Eye (tissue), 1 donor: Measurements from ENCODE around the gene AQP9.
"Not testable (repeated sequence)": the region's sequence is repeated elsewhere in the genome, so short reads cannot be mapped to it uniquely, and the experiment has no call there.

Experiments
- DNase-seq: peaks from one replicate; pipeline ENCODE4 v3.0.0-alpha.2; 2015

AQP9 gene, protein sequence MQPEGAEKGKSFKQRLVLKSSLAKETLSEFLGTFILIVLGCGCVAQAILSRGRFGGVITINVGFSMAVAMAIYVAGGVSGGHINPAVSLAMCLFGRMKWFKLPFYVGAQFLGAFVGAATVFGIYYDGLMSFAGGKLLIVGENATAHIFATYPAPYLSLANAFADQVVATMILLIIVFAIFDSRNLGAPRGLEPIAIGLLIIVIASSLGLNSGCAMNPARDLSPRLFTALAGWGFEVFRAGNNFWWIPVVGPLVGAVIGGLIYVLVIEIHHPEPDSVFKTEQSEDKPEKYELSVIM

DNA sequence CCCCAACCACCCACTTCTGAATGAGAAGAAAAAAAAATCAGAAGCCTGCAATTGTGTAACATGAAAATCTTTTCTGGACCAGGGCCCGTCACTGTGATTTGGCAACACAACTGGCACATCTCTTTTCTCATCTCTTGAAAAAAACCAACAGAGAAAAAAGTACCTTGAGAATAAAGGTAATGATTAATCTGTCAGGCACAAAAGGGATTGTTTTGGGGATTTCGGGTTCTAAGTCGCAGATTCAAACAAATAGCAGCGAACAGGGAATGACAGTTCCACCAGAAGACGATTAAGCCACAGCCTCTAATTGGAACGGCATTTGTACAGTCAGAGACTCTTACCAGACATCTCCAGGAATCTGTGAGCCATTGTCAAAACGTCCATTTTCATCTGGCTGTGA, at the start of gene AQP9:
TSS of gene AQP9 (plus strand) at position 276 of the 400 bp plus-strand sequence. CDS start 185 bp downstream, outside the sequence.
- DNase-seq = no peak

DNA sequence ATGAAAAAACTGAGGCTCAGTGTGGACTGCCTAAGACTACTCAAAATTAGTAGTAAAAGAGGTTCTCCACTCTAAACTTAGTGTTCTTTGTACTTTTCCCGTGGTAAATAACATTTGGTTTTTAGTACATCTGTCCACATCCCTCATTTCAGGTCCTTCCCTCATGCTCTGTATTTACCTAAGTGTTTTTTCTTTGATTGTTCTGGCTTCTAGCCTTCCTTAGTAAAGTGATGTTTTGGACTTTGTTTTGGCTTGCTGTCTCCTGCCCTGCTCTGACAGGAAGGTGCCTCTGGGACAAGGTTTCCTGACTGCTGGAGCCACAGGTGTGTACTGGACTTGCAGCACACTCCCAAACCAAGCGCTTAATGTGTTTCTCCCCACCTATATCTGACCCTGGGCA, 42.8 kb upstream of the AQP9 start:
- DNase-seq = no peak

DNA sequence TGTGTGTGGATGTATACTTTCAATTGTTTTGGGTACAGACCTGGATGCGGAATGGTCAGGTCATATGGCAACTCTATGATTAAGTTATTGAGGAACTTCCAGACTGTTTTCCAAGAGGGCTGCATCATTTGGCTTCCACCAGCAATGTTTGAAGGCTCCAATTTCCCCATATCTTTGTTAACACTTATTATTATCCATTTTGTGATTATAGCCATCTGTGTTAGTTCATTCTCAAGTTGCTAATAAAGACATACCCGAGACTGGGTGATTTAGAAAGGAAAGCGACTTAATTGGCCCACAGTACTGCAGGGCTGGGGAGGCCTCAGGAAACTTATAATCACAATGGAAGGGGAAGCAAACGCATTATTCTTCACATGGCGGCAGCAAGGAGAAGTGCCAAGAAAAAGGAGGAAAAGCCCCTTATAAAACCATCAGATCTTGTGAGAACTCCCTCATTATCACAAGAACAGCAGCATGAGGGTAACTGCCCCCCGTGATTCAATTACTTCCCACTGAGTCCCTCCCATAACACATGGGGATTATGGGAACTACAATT, 41.6 kb upstream of the AQP9 start:
- DNase-seq = no peak

DNA sequence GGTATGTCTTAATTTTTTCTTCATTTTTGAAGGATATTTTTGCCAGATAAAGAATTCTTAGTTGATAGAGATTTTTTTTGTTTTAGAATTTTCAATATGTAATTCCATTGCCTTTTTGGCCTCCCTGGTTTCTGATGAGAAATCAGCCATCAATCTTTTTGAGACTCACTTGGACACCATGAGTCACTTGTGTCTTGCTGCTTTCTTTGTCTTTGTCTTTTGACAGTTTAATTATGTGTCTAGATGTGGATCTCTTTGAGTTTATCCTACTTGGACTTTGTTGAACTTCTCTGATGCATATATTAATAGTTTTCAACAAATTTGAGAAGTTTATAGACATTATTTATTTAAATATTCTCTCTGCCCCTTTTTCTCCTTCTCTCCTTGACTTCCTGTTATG, 34.7 kb upstream of the AQP9 start:
- DNase-seq = no peak

DNA sequence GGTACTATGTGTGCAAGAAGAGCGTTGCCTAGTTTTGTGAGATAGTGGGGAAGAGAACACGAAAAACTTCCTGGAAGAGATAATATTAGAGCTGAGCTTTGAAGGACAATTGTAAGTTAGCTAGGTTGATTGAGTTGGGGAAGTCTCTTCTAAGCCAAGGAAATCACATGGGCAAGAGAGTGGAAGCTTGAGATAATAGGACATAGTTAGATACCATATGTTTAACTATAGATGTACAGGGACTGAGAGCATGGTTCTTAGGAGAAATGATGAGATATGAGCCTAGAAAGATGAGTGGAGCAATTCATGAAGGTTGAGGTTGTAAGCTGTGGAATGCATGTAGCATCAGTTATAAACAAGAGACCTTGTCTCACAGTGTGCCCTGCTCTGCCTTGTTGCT, 30.1 kb upstream of the AQP9 start:
- no peak for DNase-seq

DNA sequence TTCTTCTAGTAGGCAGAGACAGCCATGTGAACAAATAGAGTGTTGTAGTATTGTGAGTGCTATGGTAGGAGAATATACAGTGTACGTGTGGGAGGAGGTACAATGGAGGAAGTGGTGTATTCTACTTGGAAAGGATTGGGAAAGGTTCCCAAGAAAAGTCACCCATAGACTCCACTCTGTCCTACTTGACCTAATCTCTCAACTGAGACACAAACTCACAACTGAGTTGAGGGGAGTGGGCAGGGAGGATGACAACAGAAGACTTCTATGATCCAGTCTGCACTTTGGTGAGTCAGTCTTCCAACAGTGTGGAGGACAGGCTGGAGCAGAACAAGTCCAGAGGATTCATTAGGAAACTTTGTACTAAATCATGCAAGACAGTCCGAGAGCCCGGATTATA, 28.8 kb upstream of the AQP9 start:
- DNase-seq = no peak

DNA sequence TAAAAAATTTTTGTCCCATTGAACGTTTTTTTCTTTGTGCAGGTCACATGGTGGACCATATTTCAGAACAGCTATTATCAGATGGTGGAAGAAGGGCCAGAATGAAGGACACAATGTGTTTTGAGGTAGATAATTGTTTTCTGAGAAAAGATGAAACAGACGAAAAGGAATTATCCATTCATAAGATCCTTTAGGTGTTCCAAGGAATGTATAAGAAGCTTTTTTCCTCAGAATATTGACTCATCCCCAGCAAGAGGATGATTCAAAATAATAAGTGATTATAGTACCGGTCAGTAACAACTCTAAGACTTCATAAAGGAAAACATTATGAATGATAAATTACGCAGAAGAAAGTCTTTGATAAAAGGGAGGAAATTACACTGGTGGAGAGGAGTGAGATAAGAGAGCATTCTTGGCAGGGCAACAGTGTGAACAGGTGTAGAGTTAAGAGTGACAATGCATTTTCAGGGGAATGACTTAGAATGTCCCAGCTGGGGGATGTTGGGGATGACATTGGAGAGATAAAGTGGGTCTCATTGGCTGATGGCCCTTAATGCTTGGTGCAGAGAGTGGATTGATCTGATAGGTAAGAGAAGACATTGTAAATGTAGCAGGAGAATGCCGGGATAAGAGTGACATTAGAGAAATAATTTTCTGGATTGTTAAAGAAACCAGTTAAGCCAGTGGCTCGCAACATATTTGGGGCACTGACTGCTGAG, 27.0 kb upstream of the AQP9 start:
- no peak for DNase-seq

DNA sequence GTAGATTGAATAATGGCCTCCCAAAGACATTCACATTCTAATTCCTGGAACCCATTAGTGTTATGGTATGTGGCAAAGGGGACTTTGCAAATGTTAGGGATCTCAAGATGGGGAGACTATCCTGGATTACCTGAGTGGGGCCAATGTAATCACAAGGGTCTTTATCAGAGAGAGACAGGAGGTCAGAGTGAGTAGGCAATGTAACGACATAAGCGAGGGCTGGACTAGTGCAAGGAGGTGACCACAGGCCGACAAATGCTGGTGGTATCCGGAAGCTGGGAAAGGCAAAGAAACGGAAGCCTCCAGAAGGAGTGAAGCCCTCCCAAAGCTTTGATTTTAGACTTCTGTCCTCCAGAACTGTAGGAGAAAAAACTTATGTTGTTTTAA, 26.5 kb upstream of the AQP9 start:
- no peak for DNase-seq

DNA sequence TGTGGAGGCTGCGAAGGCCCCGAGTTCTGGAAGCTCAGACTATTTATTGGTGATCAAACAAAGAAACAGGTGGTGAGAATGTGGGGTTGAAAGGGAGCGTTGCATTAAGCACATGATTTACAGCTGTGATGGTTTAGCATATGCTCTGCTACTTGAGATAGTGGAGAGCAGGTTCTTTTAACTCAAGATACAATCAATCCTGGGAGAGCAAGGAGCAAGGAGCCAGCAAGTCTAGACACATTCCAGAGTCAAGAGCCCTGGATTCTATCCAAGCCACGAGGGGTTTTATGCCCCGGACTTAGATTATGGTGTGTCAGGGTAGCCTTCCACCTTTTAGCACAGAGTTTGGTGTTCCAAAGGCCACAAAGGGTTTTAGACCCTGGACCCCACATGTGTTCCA, 24.8 kb upstream of the AQP9 start:
- DNase-seq = not testable (repeated sequence)

DNA sequence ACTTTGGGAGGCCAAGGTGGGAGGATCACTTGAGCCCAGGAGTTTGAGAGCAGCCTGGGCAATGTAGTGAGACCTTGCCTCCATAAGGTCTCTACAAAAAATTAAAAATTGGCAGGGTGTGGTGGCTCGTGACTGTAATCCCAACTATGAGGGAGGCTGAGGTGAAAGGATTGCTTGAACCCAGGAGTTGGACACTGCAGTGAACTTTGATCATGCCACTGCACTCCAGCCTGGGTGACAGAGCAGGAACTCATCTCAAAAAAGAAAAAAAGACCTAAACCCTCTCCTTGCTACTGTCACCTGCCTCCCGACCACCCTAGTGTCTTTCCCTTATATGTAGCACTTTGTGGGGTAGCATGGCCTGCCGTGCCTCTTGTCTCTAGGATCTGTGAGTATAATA, 23.8 kb upstream of the AQP9 start:
- no peak for DNase-seq

DNA sequence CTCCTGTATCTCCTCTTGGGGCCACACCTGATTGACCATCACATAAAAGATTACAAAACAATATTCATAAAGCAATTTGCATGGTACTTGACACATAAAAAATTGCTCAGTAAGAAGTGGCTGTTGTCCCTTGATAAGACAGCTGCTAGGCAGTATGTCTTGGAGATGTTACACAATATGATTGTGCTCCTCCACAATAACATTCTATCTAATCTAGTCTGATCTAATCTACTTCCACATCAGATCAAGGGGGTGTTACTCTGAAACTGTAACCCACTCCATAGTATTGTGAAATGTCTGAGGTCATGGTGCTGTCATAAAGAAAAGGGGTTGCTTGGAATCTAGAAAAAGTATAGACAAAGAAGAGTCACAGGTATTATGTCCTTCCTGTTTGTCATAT, 23.4 kb upstream of the AQP9 start:
- no peak for DNase-seq

DNA sequence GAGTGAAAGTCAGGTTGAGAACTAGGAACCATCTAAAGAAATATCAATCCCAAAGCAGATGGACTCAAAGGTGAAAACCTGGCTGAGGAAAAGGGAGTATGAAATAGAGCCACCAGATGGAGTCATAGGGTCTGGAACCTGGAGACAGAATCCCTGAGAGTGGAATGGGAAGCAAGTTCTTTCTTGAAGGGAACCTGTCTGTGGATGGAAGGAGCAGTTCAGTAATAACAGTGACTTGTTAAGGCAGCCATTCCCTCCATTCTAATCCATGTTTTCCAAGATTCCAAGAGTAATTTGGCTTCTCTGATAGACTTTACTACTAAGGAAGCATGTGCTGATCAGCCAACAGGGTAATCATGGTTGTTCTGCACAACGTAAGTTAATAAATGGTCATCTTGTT, 22.5 kb upstream of the AQP9 start:
- DNase-seq = no peak

DNA sequence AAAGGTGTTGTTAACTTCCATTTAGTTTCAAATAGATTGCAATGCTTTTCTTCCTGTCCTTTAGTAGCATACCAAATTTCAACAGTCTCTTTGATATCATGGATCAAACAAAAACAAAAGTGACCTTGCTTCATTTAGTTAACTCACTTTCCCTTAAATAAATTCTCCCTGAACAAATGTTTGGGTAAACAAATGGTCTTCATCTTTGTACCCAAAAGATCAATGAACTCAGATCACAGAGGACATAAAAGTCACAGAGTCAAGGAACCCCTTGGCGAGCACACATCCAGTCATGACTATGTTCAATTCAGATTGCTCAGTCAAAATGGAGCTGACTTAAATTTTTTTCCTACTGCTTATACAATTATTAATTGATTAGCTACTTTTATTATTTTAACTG, 20.6 kb upstream of the AQP9 start:
- DNase-seq = no peak

DNA sequence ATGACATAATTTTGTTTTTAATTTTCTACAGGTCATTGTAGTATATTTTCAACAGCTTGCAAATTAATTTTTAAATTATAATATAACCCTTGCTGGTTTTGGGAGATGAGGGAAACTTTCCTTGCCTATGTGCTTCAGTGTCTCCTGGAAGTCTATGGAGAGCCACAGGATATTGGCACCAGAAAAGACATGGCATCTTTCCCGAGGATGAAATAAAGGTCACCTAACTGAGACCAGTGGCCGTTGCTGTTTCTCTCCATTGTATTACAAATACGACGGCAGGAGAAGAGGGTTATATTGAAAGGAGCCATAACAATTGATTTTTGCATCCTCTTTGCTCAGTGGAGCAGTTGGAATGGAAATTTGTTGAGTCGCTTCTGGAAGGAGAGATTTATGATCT, 19.9 kb upstream of the AQP9 start:
- no peak for DNase-seq

DNA sequence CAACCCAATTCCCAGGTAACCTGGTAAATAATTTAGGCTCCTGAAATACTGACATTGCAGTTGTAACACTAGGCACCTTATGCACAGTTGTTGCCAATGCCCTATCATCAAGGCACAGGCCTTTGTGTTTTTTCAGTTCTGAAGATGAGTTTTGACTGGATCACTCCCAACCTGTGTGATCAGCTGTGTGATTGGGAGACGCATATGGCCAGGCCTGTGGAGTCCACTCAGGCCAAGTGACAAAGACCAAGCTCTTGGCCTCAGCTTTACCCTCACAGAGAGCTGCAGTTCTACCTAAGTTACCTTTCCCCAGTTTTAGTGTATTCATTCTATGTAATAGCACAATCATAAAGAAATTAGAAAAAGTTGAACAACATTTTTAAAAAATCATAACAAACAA, 19.2 kb upstream of the AQP9 start:
- no peak for DNase-seq

DNA sequence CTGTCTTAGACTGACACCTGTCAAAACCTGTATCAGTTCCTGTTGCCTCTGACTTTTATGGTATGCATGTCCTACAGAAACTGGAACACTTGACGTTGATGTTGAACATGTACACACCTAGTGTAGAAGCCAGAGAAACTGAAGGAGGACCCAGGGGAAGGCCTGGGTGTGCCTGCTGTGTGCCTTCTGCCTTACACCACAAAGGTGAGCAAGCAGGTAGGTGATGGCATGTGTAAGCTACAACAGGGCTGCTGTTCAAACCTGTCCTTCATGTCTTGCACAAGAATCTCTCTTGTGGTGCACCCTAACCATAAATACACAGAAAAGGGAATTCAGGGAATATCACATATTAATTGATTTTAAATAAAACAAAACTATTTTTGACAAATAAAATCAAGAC, 13.6 kb upstream of the AQP9 start:
- DNase-seq = no peak

DNA sequence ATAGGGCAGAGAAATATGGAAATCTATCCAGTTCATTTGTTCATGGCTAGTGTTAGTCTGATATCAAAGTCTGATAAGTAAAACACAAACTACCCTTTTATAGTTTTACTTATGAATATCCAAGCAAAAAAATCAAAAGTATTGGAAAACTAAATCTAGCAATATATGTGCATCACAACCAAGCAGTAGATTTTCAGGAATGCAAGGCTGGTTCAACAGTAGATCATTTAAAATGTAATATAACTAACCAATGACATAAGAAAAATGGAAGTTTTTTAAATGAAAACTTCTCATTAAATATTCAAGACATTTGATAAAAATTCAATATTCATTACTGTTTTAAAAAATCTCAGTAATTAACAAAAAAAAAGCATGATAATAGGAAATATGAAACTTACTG, 12.8 kb upstream of the AQP9 start:
- no peak for DNase-seq

DNA sequence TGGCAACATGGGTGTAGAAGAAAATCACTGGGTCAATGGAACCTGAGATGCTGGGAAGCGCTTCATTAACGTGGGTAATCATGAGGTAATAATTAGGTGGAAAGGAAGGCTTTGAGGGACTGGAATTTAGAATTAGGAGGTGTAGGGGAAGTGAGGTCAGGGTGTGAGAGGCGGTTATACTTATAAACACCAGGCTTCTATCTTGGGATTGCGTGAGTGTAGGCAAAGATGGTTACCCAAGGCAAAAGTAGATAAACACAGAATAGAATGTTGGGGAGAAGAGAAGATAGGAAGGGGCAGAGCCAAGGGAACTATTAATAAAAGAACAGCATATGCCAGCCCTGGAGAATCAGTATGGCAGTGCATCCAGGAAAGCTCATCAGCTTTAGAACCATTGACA, 3.3 kb upstream of the AQP9 start:
- DNase-seq = no peak

DNA sequence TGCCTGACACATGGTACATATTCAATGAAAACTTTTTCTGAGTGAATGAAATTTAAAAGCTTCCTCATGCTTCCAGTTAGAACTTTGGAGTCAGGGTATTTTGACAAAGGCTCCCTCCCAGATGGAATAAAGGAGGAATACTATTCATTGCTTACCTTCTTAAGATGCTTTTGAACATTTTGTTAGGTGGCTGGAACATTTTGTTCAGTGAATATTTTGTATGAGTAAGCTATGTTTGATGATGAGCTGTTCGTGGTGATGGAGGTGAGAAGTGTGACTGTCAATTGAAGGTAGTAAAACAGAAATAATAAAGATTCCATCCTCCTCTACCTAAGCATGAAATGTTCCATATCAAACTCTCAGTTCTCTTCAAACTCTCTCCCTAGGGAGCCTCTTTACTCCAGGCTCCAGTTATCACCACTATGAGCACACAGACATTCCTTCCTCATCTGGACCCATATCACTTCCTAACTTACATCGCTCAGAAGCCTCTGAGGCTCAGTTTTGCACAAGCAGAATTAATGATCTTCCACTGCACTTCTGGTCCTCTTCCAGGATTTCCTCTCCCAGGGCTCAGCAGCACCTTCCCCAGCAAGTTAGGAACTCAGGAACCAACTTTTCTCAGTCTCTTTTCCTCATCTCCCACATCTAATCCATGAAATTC, 2.5 kb upstream of the AQP9 start:
- no peak for DNase-seq

DNA sequence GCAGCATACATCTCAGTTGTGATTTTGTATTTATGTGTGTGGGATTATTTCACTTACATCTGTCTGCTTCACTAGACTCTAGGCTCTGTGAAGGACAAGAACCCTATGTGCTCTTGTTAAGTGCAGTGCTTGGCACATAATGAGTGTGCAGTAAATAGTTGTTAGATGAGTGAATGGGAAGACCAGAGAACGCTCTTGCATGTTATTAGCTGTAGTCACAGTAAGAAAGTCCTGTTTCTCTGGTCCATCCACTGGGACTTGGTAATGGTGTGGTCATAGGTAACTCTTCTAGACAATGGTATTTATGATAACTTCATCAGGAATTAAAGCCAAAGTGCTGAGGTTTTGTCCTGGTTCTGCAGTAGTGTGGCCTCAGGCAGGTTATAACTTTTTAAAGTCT, 1.4 kb upstream of the AQP9 start:
- DNase-seq = no peak

DNA sequence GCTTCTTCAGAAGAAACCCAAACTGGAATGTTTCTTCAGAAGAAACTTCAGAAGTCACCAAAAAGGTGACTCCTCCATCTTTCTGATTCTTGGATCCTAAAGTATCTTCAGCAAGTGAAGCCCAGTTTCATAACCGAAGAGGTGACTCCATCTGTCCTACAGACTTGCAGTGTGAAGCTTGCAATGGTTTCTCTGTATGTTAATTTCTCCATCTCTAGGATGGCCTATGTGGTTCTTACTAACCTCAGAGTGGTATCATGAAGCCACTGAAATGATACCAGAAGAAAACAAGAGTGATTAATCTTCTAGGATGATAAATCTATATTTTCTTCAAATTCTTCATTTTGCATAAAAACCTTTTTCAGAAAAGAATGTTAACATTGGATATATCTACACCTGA, 495 bp upstream of the AQP9 start:
- DNase-seq = no peak

DNA sequence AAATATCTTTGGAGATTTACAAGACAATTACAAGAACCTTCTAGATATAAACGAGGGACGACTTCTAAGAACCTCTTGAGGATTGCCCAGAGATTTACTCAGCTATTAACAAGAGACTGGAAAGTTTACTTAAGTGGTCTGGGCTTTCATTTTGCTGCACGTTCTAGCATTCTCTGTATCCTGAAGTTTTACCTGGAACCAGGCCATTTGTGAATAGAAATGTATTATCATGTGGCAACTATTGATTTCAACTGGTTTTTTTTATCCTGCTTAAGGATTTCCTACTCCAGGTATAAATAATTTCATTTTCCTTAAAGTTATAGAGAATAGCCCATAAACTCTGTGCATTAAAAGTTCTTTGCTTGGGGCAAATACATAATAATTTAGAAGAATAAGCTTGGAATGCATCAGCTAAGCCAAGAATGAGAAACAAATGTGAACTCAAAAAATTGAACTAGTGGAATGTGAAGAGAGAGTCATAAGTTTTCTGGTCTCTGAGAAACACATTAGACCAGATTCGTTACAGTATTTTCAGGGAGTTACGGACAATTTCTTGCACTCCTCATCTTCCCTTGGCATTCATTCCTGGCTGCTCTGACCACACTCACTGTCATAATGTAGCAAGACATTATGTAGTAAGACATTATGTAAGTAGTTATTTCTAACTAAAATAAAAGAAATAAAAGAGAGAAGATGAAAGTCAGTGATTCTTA, 1.3 kb downstream of the AQP9 start:
- DNase-seq = peak; percentile 10

DNA sequence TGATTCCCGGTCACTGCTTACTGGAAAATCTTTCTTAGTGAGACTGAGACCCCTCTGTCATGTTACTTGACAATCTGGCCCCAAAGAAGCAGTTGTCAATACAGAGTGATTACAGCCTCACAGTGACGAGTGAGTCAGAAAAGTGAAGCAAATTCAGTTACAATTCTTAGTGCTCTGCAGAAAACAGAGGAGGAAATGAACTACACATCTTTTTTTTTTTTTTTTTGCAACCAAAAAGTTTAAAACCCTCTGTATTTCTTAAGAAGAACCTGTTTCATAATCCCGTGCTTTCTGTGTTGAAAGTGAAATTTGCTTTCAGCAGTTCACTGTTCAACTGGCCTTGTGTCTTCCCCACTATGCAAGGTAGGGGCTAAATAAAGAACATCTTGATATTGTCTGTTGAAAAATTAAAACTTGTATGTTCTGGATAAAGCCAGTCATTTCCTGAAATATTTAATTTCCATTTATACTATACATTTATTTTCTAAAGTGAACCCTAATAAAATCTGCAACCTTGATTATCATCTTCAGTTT, 1.9 kb downstream of the AQP9 start:
- no peak for DNase-seq
